ENCODE data around the gene UAP1L1. TPM values are rescaled to one million over a fixed set of nuclear protein-coding genes. Genes with fewer than 3 reads are reported as not detected.

Gene UAP1L1
- total RNA-seq, 4 donors from 2014 or later = 0.51 to 13.8 (median 5.3) TPM

GRCh38 chr9:137042751-137043727 lies 34.3 kb upstream of the UAP1L1 start:
- H3K4me3 ChIP-seq = no peak overlapping the region
- H3K27ac ChIP-seq = peak overlapping the region; percentile 36 to 50
- TF ChIP-seq CTCF (IDR thresholded peaks at IDR 0.05) = no peak
- TF ChIP-seq POLR2A (IDR thresholded peaks at IDR 0.05) = peak in 1 of 2 donors; percentile 13
- intact Hi-C loops (cut with DNase I; ENCODE audit: low total_unique reads) = no loop called here
- DNase-seq = peak in 1 of 2 donors; percentile 68
- H3K9me3 ChIP-seq = no peaks in the 10 kb centered on the region
- no peaks in the 10 kb centered on the region for H3K27me3 ChIP-seq
- no peaks in the 10 kb centered on the region for H3K36me3 ChIP-seq
- H3K4me1 ChIP-seq = peaks cover 0 to 5% of the 10 kb centered on the region in 2 donors

GRCh38 chr9:137044037-137044436 lies 33.3 kb upstream of the UAP1L1 start:
- Histone ChIP-seq H3K4me1 (peaks cover 0 to 5% of the 10 kb centered on the region in 2 donors), H3K36me3 (no peaks in the 10 kb centered on the region), H3K27me3 (peaks cover 0 to 6% of the 10 kb centered on the region in 2 donors), H3K4me3 (no peak overlapping the region), H3K9me3 (no peaks in the 10 kb centered on the region), H3K27ac (peak overlapping the region; percentile 36 to 50)
- TF ChIP-seq POLR2A (IDR thresholded peaks at IDR 0.05) (no peak), CTCF (IDR thresholded peaks at IDR 0.05) (no peak)
- DNase-seq = no peak
- intact Hi-C loops (cut with DNase I; ENCODE audit: low total_unique reads) = no loop called here

GRCh38 chr9:137044502-137045177 lies 32.7 kb upstream of the UAP1L1 start:
- H3K4me1 ChIP-seq = peaks cover 0 to 5% of the 10 kb centered on the region in 2 donors
- peak overlapping the region; percentile 41 to 42 for H3K4me3 ChIP-seq
- intact Hi-C loops (cut with DNase I; ENCODE audit: low total_unique reads) = no loop called here
- peak in 1 of 2 donors; percentile 15 for TF ChIP-seq POLR2A (IDR thresholded peaks at IDR 0.05)
- no peak for TF ChIP-seq CTCF (IDR thresholded peaks at IDR 0.05)
- H3K9me3 ChIP-seq = no peaks in the 10 kb centered on the region
- peak in 1 of 2 donors; percentile 52 for DNase-seq
- peaks cover 0 to 12% of the 10 kb centered on the region in 2 donors for H3K27me3 ChIP-seq
- peak overlapping the region; percentile 36 to 50 for H3K27ac ChIP-seq
- H3K36me3 ChIP-seq = no peaks in the 10 kb centered on the region

- peaks cover 0 to 5% of the 10 kb centered on the region in 2 donors for H3K4me1 ChIP-seq
- TF ChIP-seq POLR2A (IDR thresholded peaks at IDR 0.05) (no peak), CTCF (IDR thresholded peaks at IDR 0.05) (no peak)
- DNase-seq = no peak
- H3K9me3 ChIP-seq = no peaks in the 10 kb centered on the region
- intact Hi-C loops (cut with DNase I; ENCODE audit: low total_unique reads) = no loop called here
- H3K4me3 ChIP-seq = peak overlapping the region; percentile 41 to 42
- H3K27ac ChIP-seq = peak overlapping the region; percentile 33 to 57
- no peaks in the 10 kb centered on the region for H3K36me3 ChIP-seq
- peaks cover 0 to 13% of the 10 kb centered on the region in 2 donors for H3K27me3 ChIP-seq
Observed at GRCh38 chr9:137045294-137046087, 31.8 kb upstream of the UAP1L1 start.
